Epithelial cell of esophagus (primary cell): Measurements from ENCODE around the gene CCDC127.

ENCODE experiments used
- DNase-seq: peaks from one replicate; pipeline ENCODE4 v3.0.0; 2010; ENCODE audit warnings: low read depth
- H3K4me3 ChIP-seq: 2 replicates; pipeline ENCODE4 v1.5.1; 2011; ENCODE audit warnings: mild to moderate bottlenecking, low read length, control low read depth
- CTCF ChIP-seq: IDR thresholded peaks from 2 replicates; pipeline ENCODE4 v1.5.1; 2011; ENCODE audit warnings: low read depth, mild to moderate bottlenecking, low read length, control low read depth, inconsistent platforms; ENCODE audit not compliant: insufficient read depth; ENCODE audit errors: missing control alignments

Gene CCDC127

GRCh38 chr5:191949-192690, 25.8 kb downstream of the CCDC127 start:
- no peak for TF ChIP-seq CTCF

GRCh38 chr5:191036-191948, 26.7 kb downstream of the CCDC127 start, which contains the start of gene LRRC14B:
Gene LRRC14B (plus strand): TSS chr5:191495. CDS start chr5:191539, 44 bp downstream.
- TF ChIP-seq CTCF, result no peak
- H3K4me3 ChIP-seq, result no peak within 1 kb of the TSS
- DNase-seq, result no peak

More at GRCh38 chr5:191949-192690, 25.8 kb downstream of the CCDC127 start:
- H3K4me3 ChIP-seq, result no peak overlapping the region
- no peak for DNase-seq

- H3K4me3 ChIP-seq, result no peak overlapping the region
- TF ChIP-seq CTCF, result no peak
- DNase-seq, result no peak
Observed at GRCh38 chr5:190366-191035, 27.5 kb downstream of the CCDC127 start.

- no peak for TF ChIP-seq CTCF
- DNase-seq, result no peak
- H3K4me3 ChIP-seq, result no peak overlapping the region
Observed at GRCh38 chr5:189976-190365, 28.0 kb downstream of the CCDC127 start.

- TF ChIP-seq CTCF, result no peak
- H3K4me3 ChIP-seq, result no peak overlapping the region
- no peak for DNase-seq
Observed at GRCh38 chr5:189486-189885, 28.5 kb downstream of the CCDC127 start.

- H3K4me3 ChIP-seq, result peak overlapping the region; percentile 21
- peak; percentile 94 for TF ChIP-seq CTCF
Observed at GRCh38 chr5:188488-189481, 29.2 kb downstream of the CCDC127 start.

More at GRCh38 chr5:188488-189481, 29.2 kb downstream of the CCDC127 start:
- peak; percentile 82 for DNase-seq
